ENCODE measurements around the gene CCDC110. TPM values are rescaled to one million over a fixed set of nuclear protein-coding genes. Genes with fewer than 3 reads are reported as not detected.

Gene CCDC110
- polyA plus RNA-seq, 1 donor: 2.7 TPM

- no peak for DNase-seq
These were observed 50.0 kb downstream of the CCDC110 start for GRCh38 chr4:185421366-185422124.

GRCh38 chr4:185416955-185417354 lies 54.6 kb downstream of the CCDC110 start:
- no peak for DNase-seq

- no peak for DNase-seq
These were observed 59.1 kb downstream of the CCDC110 start for GRCh38 chr4:185412412-185412811.

- DNase-seq: no peak
These were observed 59.7 kb downstream of the CCDC110 start for GRCh38 chr4:185411849-185412248.

GRCh38 chr4:185408432-185408831 lies 63.1 kb downstream of the CCDC110 start:
- no peak for DNase-seq

GRCh38 chr4:185405296-185405999 lies 66.1 kb downstream of the CCDC110 start:
- DNase-seq: no peak

GRCh38 chr4:185404031-185404430 lies 67.5 kb downstream of the CCDC110 start:
- no peak for DNase-seq

- DNase-seq: no peak
These were observed 72.1 kb downstream of the CCDC110 start for GRCh38 chr4:185399466-185399865.

GRCh38 chr4:185398618-185399017 lies 72.9 kb downstream of the CCDC110 start:
- no peak for DNase-seq

- peak; percentile 72 for DNase-seq
These were observed 74.7 kb downstream of the CCDC110 start, which contains the start of gene ANKRD37 for GRCh38 chr4:185396724-185397385. TSS of gene ANKRD37 (plus strand) at chr4:185396841. CDS start at chr4:185396924, 83 bp downstream.

GRCh38 chr4:185395956-185396723 lies 75.4 kb downstream of the CCDC110 start:
- DNase-seq: peak; percentile 97

- peak; percentile 87 for DNase-seq
These were observed 76.1 kb downstream of the CCDC110 start, which contains the start of gene LRP2BP for GRCh38 chr4:185395238-185395955. TSS of gene LRP2BP (minus strand) at chr4:185395924. CDS start at chr4:185378186, 17,738 bp downstream.

Other genes with a start within 250 kb of the CCDC110 start
- gene LRP2BP, start 75.8 kb downstream of the CCDC110 start, polyA plus RNA-seq (ENCODE audit: insufficient read length): 6.9 TPM
- 10.5 TPM for gene ANKRD37, start 74.9 kb downstream of the CCDC110 start, polyA plus RNA-seq (ENCODE audit: insufficient read length)
- 81.9 TPM for gene UFSP2, start 45.8 kb downstream of the CCDC110 start, polyA plus RNA-seq (ENCODE audit: insufficient read length)
- gene PDLIM3, start 63.8 kb upstream of the CCDC110 start, polyA plus RNA-seq (ENCODE audit: insufficient read length): 4.0 TPM